GM21528 (cell line): ENCODE measurements around the gene MRPL30.
A peak's percentile ranks its signal among the peaks of the same experiment; 100 is the strongest.
"Not testable (repeated sequence)": the region's sequence is repeated elsewhere in the genome, so short reads cannot be mapped to it uniquely, and the experiment has no call there.

Experiments
- ATAC-seq: cut with Tn5 transposase; IDR thresholded peaks from one replicate; pipeline ENCODE4 v1.9.1; 2021; ENCODE audit warnings: mild to moderate bottlenecking, moderate library complexity; ENCODE audit not compliant: unreplicated experiment, low FRiP score

MRPL30 gene

DNA sequence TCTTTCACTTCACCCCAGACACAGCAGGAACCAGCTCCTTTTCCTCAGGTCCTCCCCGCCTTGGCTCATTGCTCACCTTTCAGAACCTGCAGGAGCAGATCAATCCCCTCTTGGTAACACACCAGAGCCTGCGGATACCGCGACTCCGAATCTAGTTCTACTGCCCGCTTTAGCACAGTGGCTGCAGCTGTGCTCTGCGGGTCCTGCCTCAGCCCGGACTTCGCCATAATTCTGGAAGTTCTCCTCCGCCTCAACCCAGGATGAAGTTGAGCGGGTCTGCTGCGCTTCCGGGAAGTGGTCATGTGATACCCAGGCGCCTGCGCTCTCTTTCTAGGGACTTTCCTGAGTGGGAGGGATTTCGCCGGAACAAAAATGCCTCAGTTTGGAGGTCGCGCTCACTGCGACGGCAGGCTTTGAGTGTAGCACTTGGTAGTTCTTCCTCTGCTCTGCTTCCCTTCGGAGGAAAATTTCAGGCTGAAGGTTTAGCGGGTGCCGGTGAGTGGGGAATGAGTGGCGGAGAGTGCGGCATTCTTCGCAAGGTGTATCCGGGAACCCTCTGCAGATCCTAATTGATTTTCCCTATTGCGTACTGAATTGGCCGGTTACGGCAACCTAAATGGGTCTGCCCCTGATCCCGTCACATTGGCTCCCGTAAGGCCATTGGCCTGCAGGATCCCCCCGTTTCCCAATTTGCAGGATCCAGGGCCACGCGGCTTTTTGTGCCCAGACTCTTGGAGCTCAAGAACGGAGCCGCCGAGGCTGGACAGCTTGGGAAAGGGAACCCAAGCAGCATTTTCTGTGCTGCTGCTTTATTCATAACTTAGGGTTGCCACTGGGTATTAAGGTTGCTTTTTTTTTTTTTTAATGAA lies at the start of gene MRPL30, which contains the start of gene MITD1:
MRPL30 (plus strand) TSS at position 430 of the 869 bp plus-strand sequence. CDS start 5,020 bp downstream, outside the sequence.
MITD1 (minus strand) TSS at position 304 of the 869 bp plus-strand sequence; CDS start at position 227, 77 bp downstream.
- peak; percentile 91 for ATAC-seq

DNA sequence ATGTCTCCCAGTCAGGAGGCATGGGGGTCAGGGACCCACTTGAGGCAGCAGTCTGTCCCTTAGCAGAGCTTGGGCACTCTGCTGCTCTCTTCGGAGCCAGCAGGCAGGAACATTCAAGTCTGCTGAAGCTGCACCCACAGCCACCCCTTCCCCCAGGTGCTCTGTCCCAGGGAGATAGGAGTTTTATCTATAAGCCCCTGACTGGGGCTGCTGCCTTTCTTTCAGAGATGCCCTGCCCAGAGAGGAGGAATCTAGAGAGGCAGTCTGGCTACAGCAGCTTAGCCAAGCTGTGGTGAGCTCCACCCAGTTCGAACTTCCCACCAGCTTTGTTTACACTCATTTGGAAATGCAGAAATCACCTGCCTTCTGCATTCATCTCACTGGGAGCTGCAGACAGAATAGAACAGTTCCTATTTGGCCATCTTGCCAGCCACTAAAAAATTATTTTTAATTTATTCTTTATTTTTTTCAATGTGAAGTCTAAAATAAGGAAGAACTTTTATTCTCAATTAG lies 45.9 kb upstream of the MRPL30 start:
- ATAC-seq: not testable (repeated sequence)

DNA sequence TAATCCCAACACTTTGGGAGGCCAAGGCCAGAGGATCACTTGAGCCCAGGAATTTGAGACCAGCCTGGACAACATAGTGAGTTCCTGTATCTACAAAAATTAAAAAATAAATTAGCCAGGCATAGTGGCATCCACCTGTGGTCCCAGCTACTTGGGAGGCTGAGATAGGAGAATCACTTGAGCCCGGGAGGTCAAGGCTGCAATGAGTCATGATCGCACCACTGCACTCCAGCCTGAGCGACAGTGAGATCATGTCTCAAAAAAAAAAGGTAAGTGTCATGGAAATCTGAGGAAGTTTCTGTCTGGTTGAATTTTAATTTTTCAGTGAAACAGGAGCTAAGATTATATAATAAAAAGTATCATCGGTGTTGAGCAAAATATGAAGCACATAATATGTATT lies 42.0 kb upstream of the MRPL30 start:
- ATAC-seq: no peak

DNA sequence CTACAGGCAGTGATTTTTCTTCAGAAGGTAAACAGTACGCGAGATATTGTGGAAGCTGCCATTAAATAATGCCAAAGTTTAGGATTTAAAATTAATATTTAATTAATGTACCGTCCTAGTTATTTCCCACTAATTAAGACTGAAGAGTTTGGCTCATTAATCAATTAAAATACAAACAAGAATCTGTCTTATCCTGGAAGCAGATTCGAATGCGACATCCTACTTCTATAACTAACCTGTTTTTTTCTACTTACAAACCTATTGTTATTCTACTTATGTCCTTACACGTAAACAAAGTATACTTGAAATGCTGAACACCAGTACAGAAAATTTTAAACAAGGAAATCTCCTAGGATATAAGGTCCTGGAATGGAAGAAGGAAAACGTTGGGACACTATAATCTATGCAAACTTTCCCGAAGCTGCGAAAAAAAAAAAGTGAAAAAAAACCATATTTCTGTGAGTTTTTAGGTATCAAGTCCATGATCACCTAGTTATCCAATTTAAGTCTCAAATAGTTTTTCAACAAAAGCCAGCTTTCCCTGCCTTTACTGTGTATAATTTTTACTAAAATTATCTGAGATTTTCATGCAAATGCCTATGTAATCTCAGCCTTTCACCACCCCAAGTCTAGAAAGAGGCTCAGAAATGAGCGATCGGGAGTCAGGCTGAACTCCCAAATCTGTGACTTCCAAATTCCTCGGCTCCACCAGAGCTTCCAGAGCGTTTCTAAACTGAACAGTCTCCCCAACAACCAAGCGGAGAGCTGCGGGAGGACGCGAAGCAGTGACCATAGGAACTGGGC lies 40.7 kb upstream of the MRPL30 start:
- ATAC-seq: no peak

DNA sequence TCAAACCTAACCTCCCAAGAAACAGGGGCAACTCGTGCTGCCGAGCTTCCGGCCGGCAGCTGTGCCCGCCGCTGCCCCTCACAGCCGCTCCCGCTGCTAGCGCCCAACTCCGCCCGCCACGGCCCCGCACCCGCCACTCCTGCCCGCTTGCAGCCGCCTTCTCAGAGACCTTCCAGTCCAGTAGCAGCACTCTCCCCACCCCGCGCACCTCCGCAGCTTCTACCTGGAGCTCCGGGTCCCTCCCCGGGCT lies 40.2 kb upstream of the MRPL30 start:
- ATAC-seq: peak; percentile 38

DNA sequence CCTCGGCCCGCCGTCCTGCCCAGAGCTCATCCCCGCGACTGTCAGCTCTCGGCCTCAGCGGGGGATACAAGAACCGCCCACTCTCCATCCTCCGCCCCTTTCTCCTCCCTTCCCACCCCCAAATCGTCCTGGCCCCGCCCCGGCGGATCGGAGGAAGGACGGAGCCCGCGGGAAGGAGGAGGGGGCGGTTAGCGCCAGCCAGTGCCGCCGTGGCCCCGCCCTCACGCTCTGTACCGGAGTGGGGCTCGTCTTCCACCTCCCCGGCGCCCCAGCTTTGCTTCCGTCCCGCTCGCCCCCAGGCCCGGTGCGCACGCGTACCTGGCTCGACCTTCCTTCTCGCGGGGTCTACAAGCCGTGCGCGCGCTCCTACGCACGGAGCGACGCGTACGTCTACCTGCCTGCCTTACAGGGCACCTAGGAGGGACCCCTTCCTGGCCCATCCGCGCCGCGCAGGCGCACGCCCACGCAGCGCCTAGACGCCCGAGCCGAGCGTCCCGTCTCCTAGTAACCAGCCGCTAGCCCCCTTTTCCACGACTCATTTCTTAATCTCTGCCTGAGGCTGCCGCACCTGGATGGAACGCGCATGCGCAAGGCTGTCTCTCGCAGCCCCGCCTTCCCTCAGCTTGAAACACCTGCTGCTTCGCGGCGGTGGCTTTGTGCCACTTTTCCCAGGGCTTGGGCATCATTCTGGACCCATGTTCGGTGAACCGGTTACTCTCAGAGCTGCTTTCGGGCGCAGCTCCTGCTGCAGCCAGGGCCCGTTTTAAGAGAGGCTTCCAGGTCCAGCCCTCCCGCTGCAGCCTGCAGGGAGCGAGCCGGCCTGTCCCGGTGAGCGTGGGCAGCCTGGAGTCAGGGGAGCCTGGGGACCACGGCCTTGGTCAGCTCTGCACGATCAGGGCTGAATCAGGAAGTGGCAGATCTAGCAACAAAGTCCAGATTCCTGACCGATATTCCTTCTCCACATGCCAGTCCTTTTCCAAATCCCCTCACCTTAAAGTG lies 39.6 kb upstream of the MRPL30 start, which contains the start of gene C2orf15:
C2orf15 (plus strand) TSS at position 598 of the 999 bp plus-strand sequence. CDS start 8,852 bp downstream, outside the sequence.
- ATAC-seq: peak; percentile 90

DNA sequence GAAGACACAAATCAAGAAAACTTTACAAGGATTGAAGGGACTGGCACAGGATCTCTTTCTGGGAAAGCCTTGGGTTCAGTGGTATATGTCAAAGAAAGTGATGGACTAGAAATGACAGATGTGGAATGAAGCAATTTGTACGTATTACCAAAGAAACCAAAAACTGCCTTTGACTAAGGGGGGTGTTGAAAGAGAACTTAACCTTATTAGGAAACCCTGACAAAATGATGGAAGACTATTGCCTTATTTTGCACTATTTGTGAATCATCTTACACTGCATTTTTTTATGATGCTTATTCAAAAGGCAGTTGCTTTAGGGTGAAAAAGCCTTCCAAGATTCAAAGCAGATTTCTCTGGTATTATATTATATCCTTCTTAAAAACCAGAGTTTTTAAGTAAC lies 30.3 kb upstream of the MRPL30 start:
- no peak for ATAC-seq

DNA sequence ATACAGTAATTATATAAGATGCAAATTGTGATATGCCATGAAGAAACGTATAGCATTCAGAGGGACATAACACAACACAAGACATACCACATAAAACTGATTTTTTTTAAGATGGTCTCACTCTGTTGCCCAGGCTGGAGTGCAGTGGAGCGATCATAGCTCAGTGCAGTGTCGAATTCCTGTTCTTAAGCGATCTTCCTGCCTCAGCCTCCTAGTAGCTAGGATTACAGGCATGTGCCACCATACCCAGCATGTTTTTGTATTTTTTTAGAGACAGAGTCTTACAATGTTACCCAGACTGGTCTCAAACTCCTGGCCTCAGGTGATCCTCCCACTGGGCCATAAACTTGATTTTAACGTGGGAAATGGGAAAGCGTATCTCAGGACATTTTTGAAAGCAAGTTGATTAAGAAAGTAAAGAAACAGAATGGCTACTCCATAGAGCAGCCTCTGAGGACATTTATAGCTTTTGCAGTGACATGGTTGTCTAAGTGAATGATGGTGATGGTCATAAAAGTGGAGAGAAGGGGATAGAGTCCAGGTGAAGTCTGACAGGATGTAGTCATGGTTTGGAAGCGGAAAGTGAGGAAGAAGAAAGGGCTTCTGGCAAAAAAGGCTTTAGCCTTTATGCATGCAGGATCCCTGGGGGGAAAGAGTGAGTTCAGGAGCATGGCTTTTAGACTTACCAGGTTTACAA lies 28.6 kb upstream of the MRPL30 start:
- ATAC-seq: no peak

DNA sequence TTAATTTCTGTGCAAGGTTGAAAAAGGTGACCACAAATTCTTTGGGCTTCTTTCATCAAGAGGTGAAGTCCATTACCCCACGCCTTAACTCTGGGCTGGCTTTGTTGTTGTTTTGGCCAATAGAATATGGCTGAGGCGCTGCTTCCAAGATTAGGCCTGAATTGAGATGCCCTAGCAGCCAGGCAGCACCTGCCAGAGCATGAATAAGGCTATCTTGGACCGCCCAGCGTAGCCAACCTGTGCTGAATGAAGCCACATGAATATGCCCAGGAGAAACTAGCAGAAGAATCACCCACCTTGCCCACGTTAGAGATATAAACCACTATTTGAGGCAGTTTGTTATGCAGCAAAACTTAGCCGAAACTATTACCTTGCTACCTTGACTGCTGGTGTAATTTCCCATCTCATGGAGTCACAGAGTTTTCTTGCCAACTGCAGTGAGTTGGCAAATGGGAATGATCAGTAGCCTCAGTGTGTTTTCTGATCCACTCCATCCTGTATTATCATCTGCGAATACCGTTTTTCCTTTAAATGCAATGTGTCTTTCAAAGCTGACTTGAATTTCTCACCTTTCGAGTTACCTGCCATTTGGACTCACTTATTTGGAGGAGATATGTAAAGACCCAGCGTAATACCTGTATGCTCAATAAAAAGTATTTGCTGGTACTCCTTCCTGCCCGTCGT lies 26.9 kb upstream of the MRPL30 start:
- no peak for ATAC-seq

DNA sequence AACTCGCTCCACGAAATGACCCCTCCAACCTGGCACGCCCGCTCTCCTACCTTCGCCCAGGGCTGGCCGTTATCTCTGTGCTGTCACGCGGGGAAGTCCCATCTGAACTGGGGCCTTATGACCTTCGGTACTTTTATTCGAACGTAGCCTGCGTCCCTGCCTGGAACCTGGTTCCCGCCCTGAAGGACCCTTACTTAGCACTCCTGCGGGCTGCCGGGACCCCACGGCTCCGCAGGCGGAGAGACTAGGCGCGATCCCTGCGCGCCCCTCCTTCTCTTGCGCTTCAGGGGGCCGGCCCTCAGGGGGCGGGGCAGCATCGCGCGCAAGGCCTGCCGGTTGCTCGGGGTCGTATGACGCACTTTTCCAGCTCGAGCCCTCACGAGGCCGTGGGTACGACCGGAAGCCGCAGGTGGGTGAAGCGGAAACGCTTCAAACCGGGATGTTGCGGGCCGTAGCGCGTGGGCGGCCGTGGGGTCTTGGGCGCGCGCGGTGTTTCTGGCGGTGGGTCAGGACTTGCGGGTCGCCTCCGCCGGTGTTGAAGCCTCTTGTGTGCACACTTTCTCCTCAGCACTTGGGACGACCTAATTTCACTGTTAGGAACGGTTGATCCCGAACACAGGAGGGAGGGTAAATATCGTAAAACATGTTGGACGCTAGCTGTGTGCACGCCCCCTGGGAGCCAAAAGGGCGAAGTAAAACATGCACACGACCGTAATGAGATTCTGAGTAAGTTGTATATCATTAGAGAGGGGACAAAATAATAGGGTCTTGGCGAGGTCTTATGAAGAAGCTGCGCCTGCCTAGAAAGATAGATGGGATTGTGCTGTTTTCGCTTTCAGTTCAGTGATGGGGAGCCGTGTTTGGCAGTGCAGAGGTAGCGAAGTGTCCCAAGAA lies 26.1 kb upstream of the MRPL30 start, which contains the start of the genes LIPT1 and TSGA10:
LIPT1 (plus strand) TSS at position 325 of the 894 bp plus-strand sequence. CDS start 6,991 bp downstream, outside the sequence.
TSGA10 (minus strand) TSS at position 300 of the 894 bp plus-strand sequence. CDS start 45,503 bp downstream, outside the sequence.
- ATAC-seq: peak; percentile 96

DNA sequence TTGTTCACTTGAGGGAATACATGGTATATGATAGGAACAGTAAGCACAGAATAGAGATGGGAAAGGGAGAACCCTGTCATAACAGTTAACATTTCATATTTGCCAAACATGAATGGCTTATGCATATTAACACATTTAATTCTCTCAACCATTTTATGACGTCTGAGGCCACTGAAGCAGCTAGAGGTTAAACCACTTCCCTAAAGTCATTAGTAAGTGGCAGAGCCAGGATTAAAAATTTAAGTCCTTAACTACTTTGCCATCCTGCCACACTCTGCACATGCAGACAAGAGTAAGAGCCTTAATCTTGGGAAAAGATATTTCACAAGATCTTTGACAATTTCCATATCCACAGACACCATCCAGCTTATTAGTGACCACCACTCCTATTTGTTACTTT lies 24.1 kb upstream of the MRPL30 start:
- ATAC-seq: no peak

DNA sequence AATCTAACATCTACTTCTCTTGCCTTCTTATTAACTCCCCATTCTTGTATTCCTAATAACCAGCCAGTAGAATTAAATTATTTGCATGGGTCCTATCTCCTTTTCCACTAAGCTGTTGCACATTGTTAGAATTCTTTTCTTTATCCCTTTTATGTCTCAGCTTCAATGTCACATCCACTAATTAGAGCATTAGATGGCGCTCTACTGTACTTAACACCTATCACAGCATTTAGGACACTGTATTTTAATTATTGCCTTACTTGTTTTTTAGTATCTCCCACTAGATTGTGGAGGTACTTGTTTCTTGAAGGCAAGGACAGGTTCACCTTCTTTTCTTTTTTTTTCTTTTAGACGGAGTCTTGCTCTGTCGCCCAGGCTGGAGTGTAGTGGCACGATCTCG lies 22.4 kb upstream of the MRPL30 start:
- ATAC-seq: no peak

DNA sequence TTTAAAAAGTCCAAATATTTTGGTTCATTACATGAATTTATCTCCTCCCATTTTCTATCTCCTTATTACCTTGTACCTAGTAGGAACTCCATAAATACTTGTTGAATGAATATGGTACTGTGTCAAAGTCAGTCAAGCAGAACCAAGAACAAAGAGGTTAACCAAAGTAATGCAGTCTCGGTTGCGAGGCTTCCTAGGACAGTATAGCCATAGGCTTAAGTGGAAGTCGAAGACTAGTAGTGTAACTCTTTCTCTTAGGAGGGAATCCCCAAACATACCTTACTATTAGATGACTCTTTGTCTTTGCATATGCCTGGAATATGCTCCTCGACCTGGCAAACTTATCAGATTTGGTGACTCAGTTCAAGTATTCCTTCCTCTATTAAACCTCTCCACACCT lies 21.4 kb upstream of the MRPL30 start:
- ATAC-seq: no peak

DNA sequence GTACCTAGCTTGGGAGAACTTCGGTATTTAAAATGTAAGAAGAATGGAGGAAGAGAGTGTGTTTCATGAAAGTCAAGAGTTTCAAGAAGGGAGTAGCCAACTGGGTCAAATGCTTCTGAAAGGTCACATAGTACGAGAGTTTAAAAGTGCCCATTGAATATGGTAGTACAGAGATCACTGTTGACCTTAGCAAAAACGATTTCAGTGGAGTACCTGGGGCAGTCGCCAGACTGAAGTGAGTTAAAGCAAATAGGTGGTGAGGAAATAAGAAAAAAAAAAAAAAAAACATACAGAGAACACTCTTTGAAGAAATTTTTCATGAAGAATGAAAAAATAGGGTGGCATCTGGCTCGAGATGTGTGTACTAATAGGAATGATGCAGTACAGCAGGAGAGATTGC lies 14.8 kb upstream of the MRPL30 start:
- no peak for ATAC-seq

DNA sequence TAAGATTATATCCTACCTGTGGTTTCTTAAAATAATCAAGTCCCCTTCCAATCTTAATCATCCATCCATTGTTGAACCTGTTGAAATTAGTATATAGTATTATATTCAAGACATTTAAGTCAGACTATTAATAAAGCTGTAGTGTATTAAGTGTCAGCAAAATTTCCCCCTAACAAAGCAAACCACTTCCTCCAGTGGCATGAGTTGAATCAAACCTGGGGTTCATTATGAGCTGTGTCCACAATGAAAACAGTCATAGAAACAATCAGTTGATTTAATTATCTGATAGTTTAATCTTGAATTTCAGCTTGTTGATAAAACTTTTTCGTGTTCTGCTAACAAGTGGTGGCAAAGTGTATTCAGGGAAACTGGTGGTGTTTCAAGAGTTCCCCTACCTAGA lies 11.4 kb upstream of the MRPL30 start:
- no peak for ATAC-seq

DNA sequence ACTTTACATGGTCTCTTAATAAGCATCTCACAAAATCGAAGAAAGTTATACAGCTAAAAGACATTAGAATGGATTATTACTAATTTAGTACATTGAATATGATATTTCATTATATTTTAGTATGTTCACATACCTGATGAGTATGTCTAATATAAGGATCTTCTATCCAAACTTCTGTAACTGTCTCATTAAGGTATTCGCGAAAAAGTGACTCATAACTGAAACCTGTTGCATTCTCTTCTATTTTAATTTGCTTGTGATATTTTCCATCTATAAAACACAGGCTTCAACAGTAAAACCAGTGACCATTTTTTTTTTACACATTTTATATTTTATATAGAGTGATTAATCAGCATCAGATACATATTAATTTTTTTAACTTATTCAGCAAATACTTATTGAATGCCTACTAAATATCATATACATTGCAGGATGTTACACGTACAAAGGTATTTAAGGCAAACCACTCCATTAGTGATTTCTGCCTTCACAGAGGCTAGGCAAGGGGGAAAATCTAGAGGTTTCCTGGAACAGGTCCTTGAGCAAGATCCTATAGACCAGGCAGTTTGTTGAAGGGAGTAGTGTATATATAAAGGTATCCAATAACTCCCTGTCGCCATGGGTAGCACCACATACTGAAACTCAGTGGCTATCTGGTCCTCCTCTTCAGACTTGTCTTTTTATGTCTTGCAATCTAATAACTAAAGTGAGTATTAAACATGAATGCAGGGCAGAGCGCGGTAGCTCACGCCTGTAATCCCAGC lies 9.4 kb upstream of the MRPL30 start:
- no peak for ATAC-seq

DNA sequence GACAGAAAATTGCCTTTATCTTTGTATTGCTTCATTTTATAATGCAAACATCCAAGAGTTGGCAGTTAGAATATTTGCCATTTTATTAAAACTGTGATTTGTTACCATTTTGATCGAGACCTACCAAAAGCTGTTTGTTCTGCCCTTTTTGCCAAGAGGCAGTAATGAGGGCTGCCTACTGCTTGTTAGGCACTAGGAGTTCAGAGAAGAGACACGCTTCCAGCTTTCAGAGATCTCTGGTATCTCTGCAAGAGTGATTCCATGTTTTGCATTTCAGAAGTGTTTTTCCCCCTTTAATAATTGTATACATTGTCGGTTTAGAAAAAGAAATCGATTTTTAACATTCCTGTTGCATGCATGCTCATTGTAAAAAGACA lies 628 bp downstream of the MRPL30 start:
- no peak for ATAC-seq
